Measurements from ENCODE around the gene SFMBT2.
"Not testable (repeated sequence)": the region's sequence is repeated elsewhere in the genome, so short reads cannot be mapped to it uniquely, and the experiment has no call there.

The SFMBT2 gene

GRCh38 chr10:7258948-7259523, 151.8 kb downstream of the SFMBT2 start:
- DNase-seq, result peak; percentile 66

DNA sequence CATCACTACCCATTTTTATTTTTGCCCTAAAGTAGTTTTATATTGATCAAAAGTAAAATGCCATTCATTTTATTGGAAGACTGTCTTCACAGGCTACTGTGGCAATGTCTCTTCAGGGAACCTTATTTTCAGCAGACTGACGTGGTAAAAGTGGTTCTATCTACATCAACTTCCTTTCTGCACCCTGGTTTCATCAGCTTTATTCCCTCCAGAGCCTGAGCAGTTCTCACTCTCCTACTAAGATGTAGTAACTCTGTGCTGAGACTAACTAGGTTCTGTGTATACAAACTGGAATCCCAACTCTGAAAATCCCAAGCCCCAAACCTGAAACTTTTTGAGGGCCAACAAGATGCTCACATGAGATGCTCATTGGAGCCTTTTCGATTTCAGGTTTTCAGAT, 155.3 kb downstream of the SFMBT2 start:
- no peak for DNase-seq

- no peak for DNase-seq
These were observed 159.0 kb downstream of the SFMBT2 start for GRCh38 chr10:7251696-7252465.

- no peak for DNase-seq
These were observed 160.6 kb downstream of the SFMBT2 start for GRCh38 chr10:7250236-7250635.

DNA sequence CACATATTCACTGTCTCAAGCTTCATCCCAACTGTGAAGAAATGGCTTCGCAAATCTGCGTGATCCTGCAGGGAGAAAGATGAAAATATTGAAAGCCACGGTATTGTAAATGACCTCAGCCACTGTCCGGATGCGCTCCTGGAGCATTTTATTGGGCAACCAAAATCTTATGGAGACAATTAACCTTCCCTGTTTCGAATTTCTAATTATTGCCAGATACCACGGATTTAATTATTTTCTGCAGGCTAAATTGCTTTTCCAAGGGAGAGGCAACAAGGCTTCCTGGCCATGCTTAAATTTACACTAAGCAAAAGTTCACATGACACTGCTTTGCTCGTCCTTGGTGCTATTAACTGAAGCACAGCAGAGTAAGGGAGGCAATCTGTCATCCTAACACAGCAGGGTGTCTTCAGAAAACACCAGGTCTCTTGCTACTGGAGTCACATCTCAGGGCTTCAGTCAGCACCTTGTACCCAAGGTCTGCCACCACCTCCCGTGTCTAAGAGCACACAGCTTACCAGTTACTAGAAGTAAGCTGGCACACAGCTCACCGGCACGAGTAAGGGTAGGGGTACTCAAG, 162.2 kb downstream of the SFMBT2 start:
- no peak for DNase-seq

- no peak for DNase-seq
These were observed 162.7 kb downstream of the SFMBT2 start for GRCh38 chr10:7248148-7248547.

DNA sequence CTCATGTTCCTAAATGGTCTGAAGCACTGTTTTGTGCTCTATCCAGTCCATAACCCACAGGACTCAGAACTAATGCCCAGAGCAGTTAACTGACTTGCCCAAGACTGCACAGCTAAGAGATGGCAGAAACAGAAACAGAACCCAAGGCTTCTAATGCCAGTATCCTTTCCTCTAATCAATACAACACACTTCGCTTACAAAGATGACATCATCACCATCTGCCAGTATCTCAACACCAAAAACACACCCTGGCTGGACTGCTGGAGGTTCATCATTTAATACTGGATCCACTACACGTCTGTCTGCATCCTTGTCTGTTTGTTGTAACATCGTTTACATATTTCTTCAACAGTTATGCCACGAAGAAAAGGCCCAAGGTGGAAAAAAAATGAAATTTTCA, 165.3 kb downstream of the SFMBT2 start:
- DNase-seq, result no peak

DNA sequence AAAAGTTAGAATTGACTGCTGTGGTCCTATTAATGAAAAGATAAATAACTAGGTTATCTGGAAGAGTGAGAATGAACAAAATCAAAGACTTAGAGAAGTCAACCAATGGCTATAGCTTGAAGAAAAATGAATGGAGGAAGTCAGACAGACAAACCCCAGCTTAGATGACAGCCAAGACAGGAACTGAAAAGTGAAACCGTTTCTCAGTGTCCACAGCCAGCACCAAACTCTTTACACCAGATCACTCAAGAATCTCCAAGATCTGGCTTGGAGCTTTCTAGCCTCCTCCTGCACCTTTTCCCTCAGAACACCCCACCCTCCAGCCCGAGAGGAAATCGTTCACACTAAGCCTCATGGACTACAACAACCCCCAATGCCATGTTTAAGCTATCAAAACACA, 167.0 kb downstream of the SFMBT2 start:
- DNase-seq, result no peak

DNA sequence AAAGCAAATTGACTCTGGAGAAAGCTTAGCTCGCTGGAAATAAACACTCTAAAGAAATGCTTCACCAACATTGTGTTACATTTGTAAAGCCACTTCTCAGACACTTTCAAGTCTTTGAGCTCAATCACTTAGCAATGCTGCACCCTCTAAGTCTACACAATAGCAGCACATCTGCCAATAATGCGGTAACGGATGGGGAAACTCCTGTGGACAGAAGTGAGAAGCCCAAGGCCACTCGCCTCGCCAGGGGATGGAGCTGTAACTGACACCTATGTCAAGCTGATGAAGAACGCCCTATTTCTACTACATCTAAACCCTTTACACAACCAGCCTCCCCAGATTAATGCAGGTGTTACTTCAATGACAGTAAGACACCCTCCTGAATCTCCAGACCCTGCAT, 167.7 kb downstream of the SFMBT2 start:
- peak; percentile 47 for DNase-seq

- DNase-seq, result no peak
These were observed 171.4 kb downstream of the SFMBT2 start for GRCh38 chr10:7239312-7239985.

- DNase-seq, result no peak
These were observed 175.5 kb downstream of the SFMBT2 start for GRCh38 chr10:7235376-7235775.

DNA sequence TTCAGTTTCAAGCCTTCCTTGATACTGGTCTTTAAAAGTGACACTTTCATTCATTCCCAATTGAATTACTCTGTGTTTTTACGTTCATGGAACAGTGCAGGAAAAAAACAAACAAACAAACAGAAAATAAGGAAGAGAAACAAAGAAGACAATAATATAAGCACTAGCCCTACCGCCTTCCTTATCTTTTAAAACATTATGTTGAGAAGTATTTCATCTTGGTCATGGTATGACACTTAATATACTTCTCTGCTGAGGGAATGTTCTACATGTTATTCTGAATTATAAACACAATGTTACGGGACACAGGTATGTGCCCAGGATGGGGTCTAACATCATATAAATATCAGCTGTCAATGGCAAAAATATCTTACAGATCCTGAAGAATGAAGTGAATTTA, 176.7 kb downstream of the SFMBT2 start:
- DNase-seq, result no peak

- no peak for DNase-seq
These were observed 177.4 kb downstream of the SFMBT2 start for GRCh38 chr10:7233259-7233991.

DNA sequence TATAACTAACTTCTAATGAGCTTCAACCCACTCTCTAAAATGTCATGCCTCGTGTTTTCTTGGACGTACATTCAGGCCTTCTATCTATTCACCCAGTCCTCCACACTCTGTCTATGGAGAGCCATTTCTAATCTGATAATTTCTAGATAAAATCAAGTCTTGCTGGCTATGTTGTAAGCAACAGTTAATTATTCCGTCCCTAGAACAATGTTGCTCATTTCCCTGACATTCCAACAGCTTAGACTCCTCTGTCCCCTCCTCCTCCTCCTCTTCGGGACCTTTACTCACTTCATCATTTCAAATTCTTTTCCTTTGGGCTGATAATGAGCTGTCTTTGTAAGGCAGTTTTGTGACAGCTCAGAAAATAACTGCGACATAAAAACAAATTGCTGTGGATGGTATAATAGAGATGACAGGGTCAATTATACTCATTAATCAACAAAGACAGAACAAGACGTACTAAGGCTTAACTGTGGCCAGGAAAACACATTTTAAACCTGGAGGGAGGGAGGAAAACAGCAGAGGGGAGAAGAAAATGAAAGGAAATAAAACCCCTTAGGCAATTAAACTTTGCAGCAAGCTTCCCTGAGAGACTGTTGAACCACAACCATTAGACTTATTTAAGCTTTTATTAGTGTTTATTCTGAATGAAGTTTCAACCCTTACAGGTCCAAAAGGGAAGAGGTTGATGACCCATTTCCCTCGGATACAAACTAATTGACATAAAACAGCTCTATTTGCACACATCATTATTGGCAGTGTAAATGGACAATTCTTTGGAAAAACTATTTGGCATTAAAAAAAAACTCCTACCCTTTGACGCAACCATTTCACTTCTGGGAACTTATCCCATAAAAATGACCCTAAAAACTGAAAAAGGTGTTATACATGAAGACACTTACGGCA, 179.1 kb downstream of the SFMBT2 start:
- no peak for DNase-seq

DNA sequence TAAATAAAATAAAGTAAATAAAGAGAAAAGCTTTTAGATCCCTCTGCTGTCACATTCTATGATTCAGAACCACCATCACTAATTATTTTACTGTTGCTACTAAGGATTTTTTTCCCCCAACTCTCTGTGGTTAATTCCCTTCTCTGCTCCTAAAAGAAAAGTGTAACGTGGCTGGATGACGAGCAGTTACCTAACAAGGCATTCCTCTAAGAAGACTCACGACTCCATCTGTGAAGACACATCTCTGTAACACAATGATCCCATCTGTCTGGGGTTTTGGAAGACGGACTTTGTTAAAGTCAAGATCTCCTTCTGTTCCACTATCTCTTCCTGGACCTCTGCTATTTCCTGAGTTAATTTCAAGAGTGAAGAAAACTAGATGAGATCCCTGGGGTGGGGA, 179.9 kb downstream of the SFMBT2 start:
- no peak for DNase-seq

GRCh38 chr10:7230036-7230435, 180.8 kb downstream of the SFMBT2 start:
- DNase-seq, result no peak

DNA sequence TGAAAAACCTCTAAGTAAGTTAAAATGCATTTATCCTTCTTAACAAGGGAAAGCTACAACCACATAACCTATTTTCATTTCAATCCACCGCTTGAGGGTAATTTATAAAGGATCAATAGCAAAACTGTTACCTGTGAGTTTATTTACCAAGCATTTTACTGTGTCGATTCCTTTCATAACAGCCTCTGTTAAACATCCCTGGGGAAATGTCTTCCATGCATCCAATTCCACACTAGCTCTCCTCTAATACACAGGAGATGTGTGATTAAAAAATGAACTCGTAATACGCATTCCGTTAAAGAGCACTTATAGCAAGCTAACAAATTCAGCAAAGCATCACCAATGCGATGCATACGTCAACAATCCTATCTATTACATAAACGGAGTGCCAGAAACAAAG, 185.7 kb downstream of the SFMBT2 start:
- no peak for DNase-seq

GRCh38 chr10:7218968-7219367, 191.9 kb downstream of the SFMBT2 start:
- DNase-seq, result no peak

- not testable (repeated sequence) for DNase-seq
These were observed 198.1 kb downstream of the SFMBT2 start for GRCh38 chr10:7212696-7213095.

GRCh38 chr10:7211857-7212577, 198.8 kb downstream of the SFMBT2 start:
- no peak for DNase-seq

GRCh38 chr10:7210516-7210915, 200.3 kb downstream of the SFMBT2 start:
- no peak for DNase-seq
